ENCODE results near the gene SH3D21.

The SH3D21 gene

GRCh38 chr1:36306210-36306901 is at the start of gene SH3D21:
Gene SH3D21 (plus strand): TSS chr1:36306368. CDS start chr1:36306421, 53 bp downstream.
- in situ Hi-C loops (cut with MboI; ENCODE audit: low sequenced_read_pairs) = no loop called here

- in situ Hi-C loops (cut with MboI; ENCODE audit: low sequenced_read_pairs) = no loop called here
These were observed 49.4 kb upstream of the SH3D21 start for GRCh38 chr1:36256558-36257374.

GRCh38 chr1:36257375-36257767 is 48.8 kb upstream of the SH3D21 start:
- in situ Hi-C loops (cut with MboI; ENCODE audit: low sequenced_read_pairs) = no loop called here

- in situ Hi-C loops (cut with MboI; ENCODE audit: low sequenced_read_pairs) = no loop called here
These were observed 47.2 kb upstream of the SH3D21 start for GRCh38 chr1:36258960-36259344.

GRCh38 chr1:36268981-36269380 is 37.2 kb upstream of the SH3D21 start:
- in situ Hi-C loops (cut with MboI; ENCODE audit: low sequenced_read_pairs) = no loop called here

GRCh38 chr1:36269408-36269838 is 36.7 kb upstream of the SH3D21 start:
- in situ Hi-C loops (cut with MboI; ENCODE audit: low sequenced_read_pairs) = no loop called here

- in situ Hi-C loops (cut with MboI; ENCODE audit: low sequenced_read_pairs) = no loop called here
These were observed 33.1 kb upstream of the SH3D21 start for GRCh38 chr1:36273024-36273423.

GRCh38 chr1:36274201-36274600 is 32.0 kb upstream of the SH3D21 start:
- in situ Hi-C loops (cut with MboI; ENCODE audit: low sequenced_read_pairs) = no loop called here

GRCh38 chr1:36276688-36277087 is 29.5 kb upstream of the SH3D21 start:
- in situ Hi-C loops (cut with MboI; ENCODE audit: low sequenced_read_pairs) = no loop called here

GRCh38 chr1:36279110-36279788 is 26.9 kb upstream of the SH3D21 start:
- in situ Hi-C loops (cut with MboI; ENCODE audit: low sequenced_read_pairs) = no loop called here

GRCh38 chr1:36279789-36280296 is 26.3 kb upstream of the SH3D21 start:
- in situ Hi-C loops (cut with MboI; ENCODE audit: low sequenced_read_pairs) = no loop called here

GRCh38 chr1:36284061-36284460 is 22.1 kb upstream of the SH3D21 start:
- in situ Hi-C loops (cut with MboI; ENCODE audit: low sequenced_read_pairs) = no loop called here

GRCh38 chr1:36284517-36284916 is 21.7 kb upstream of the SH3D21 start:
- in situ Hi-C loops (cut with MboI; ENCODE audit: low sequenced_read_pairs) = no loop called here

- in situ Hi-C loops (cut with MboI; ENCODE audit: low sequenced_read_pairs) = no loop called here
These were observed 20.6 kb upstream of the SH3D21 start for GRCh38 chr1:36285443-36286101.

GRCh38 chr1:36286802-36287201 is 19.4 kb upstream of the SH3D21 start:
- in situ Hi-C loops (cut with MboI; ENCODE audit: low sequenced_read_pairs) = no loop called here

- in situ Hi-C loops (cut with MboI; ENCODE audit: low sequenced_read_pairs) = no loop called here
These were observed 18.6 kb upstream of the SH3D21 start for GRCh38 chr1:36287595-36287994.

GRCh38 chr1:36295390-36295789 is 10.8 kb upstream of the SH3D21 start:
- in situ Hi-C loops (cut with MboI; ENCODE audit: low sequenced_read_pairs) = no loop called here

GRCh38 chr1:36297062-36297461 is 9.1 kb upstream of the SH3D21 start:
- in situ Hi-C loops (cut with MboI; ENCODE audit: low sequenced_read_pairs) = no loop called here

- in situ Hi-C loops (cut with MboI; ENCODE audit: low sequenced_read_pairs) = no loop called here
These were observed 7.5 kb upstream of the SH3D21 start for GRCh38 chr1:36298640-36299039.

GRCh38 chr1:36300526-36300925 is 5.6 kb upstream of the SH3D21 start:
- in situ Hi-C loops (cut with MboI; ENCODE audit: low sequenced_read_pairs) = no loop called here

- in situ Hi-C loops (cut with MboI; ENCODE audit: low sequenced_read_pairs) = no loop called here
These were observed 4.9 kb upstream of the SH3D21 start for GRCh38 chr1:36301220-36301619.

All from hTERT RPE-1 (cell line).